HCT116 (cell line): Measurements from ENCODE around the gene TBC1D2B. TPM values are rescaled to one million over a fixed set of nuclear protein-coding genes. Genes with fewer than 3 reads are reported as not detected.

Experiments
- ATAC-seq: fragments of 200-7000 bp; cut with Tn5 transposase; 2 replicates; pipeline ENCODE4 v1.9.1; 2020; ENCODE audit warnings: mild to moderate bottlenecking, moderate library complexity
- BruUV-seq: library from RNA; stranded (reverse); fragments of 400-500 nt; replicated peaks from 2 replicates; lab custom pipeline; 2021; lab: Mats Ljungman, UMichigan
- CTCF ChIA-PET: fragments of 300-600 bp; sonication (Branson Sonifier 250); formaldehyde crosslinking; loops from one replicate; lab custom pipeline; 2021; ENCODE audit warnings: antibody characterized with exemption; lab: Charles Lee
- POLR2A ChIA-PET: fragments of 300-600, 350-600 bp; sonication (Branson Sonifier 250); formaldehyde crosslinking; loops from one replicate; lab custom pipeline; 2021; ENCODE audit warnings: antibody characterized with exemption; lab: Charles Lee
- RAD21 ChIA-PET, 2 experiments: fragments of 300-600 bp; sonication (Branson Sonifier 250); formaldehyde crosslinking; loops; one replicate each; lab custom pipeline; 2023; ENCODE audit warnings: low total read pairs in 2 of 2; ENCODE audit not compliant: uncharacterized antibody in 2 of 2, unreplicated experiment in 2 of 2, low non-redundant PET in 1 of 2; lab: Charles Lee
- DNase-seq: peaks from one replicate; pipeline ENCODE4 v3.0.0-alpha.2; 2010; ENCODE audit warnings: low read depth, low spot score
- H2AFZ ChIP-seq: fragments of 200-600 bp; shearing (Covaris generic), sonication (generic); 2 replicates; pipeline ENCODE4 v1.6.1; 2017; ENCODE audit warnings: low read depth, mixed run types, mixed read lengths, antibody characterized with exemption, low read length; ENCODE audit not compliant: poor library complexity, severe bottlenecking
- H3K27ac ChIP-seq: 2 replicates; pipeline ENCODE4 v1.5.1; 2012; ENCODE audit warnings: low read depth, low read length
- H3K27me3 ChIP-seq: fragments of 200-600 bp; sonication (generic); 2 replicates; pipeline ENCODE4 v1.6.1; 2016; ENCODE audit warnings: mixed run types, low read length, mixed read lengths; ENCODE audit not compliant: insufficient read depth
- H3K36me3 ChIP-seq, 2 experiments: fragments of 200-500 bp in 1 of 2; fragments of 200-600 bp in 1 of 2; sonication (Bioruptor generic) in 1 of 2; sonication (generic) in 1 of 2; 2 replicates each; pipeline versions ENCODE4 v1.5.1 to v1.6.1; 2014 to 2016; ENCODE audit warnings: low read length in 2 of 2, inconsistent platforms in 1 of 2, mixed read lengths in 1 of 2, mixed run types in 1 of 2; ENCODE audit not compliant: insufficient read depth in 2 of 2, control insufficient read depth in 1 of 2
- H3K4me1 ChIP-seq, 2 experiments: fragments of 200-600 bp in 1 of 2; sonication (generic) in 1 of 2; 2 replicates each; pipeline versions ENCODE4 v1.5.1 to v1.6.1; 2012 to 2017; ENCODE audit warnings: low read length in 2 of 2, inconsistent platforms in 1 of 2, mild to moderate bottlenecking in 1 of 2, mixed read lengths in 1 of 2, mixed run types in 1 of 2, moderate library complexity in 1 of 2; ENCODE audit not compliant: insufficient read depth in 2 of 2, control insufficient read depth in 1 of 2
- H3K4me2 ChIP-seq: fragments of 200-600 bp; sonication (generic); 2 replicates; pipeline ENCODE4 v1.6.1; 2017; ENCODE audit warnings: mixed run types, low read length, mixed read lengths
- H3K4me3 ChIP-seq, 2 experiments: fragments of 200-600 bp in 1 of 2; sonication (generic) in 1 of 2; replicated peaks in 1 of 2; 2 replicates each; pipeline ENCODE4 v1.5.1; 2011 to 2016; ENCODE audit warnings: low read length in 2 of 2, control low read depth in 1 of 2, low read depth in 1 of 2, mild to moderate bottlenecking in 1 of 2, mixed read lengths in 1 of 2, mixed run types in 1 of 2
- H3K79me2 ChIP-seq: fragments of 200-600 bp; sonication (generic); 2 replicates; pipeline ENCODE4 v1.6.1; 2017; ENCODE audit warnings: mild to moderate bottlenecking, mixed run types, low read length, moderate library complexity, mixed read lengths; ENCODE audit not compliant: insufficient read depth
- H3K9ac ChIP-seq: fragments of 200-600 bp; sonication (generic); 2 replicates; pipeline ENCODE4 v1.6.1; 2016; ENCODE audit warnings: low read length, mixed read lengths
- H3K9me2 ChIP-seq: fragments of 200-600 bp; sonication (generic), shearing (Covaris generic); 2 replicates; pipeline ENCODE4 v1.6.1; 2017; ENCODE audit warnings: mixed run types, mild to moderate bottlenecking, moderate library complexity; ENCODE audit not compliant: insufficient read depth
- H3K9me3 ChIP-seq, 2 experiments: fragments of 200-500 bp in 1 of 2; fragments of 200-600 bp in 1 of 2; sonication (Bioruptor generic) in 1 of 2; sonication (generic) in 1 of 2; 2 replicates each; pipeline ENCODE4 v1.6.1; 2014 to 2017; ENCODE audit warnings: low read length in 2 of 2, mixed read lengths in 2 of 2, inconsistent platforms in 1 of 2, low read depth in 1 of 2, mild to moderate bottlenecking in 1 of 2, mixed run types in 1 of 2, moderate library complexity in 1 of 2; ENCODE audit not compliant: control insufficient read depth in 1 of 2, insufficient read depth in 1 of 2
- H4K20me1 ChIP-seq: fragments of 200-600 bp; sonication (generic), shearing (Covaris generic); 2 replicates; pipeline ENCODE4 v1.6.1; 2017; ENCODE audit warnings: mixed run types, mild to moderate bottlenecking, moderate library complexity; ENCODE audit not compliant: insufficient read depth
- CBX3 ChIP-seq: IDR thresholded peaks from 2 replicates; pipeline ENCODE4 v1.6.1; 2012; ENCODE audit warnings: low read depth
- CEBPB ChIP-seq: IDR thresholded peaks from 2 replicates; pipeline ENCODE4 v1.6.1; 2012; ENCODE audit warnings: low read depth
- EZH2 ChIP-seq: fragments of 200-600 bp; sonication (generic); IDR thresholded peaks from 2 replicates; pipeline ENCODE4 v1.6.1; 2017; ENCODE audit warnings: antibody characterized with exemption, mixed run types
- POLR2A ChIP-seq: IDR thresholded peaks from 2 replicates; pipeline ENCODE4 v1.7.0; 2011; ENCODE audit warnings: borderline replicate concordance; ENCODE audit not compliant: insufficient read depth, insufficient read length; ENCODE audit errors: extremely low read depth
- RAD21 ChIP-seq: IDR thresholded peaks from 2 replicates; pipeline ENCODE4 v1.6.1; 2012; ENCODE audit warnings: low read depth, mild to moderate bottlenecking
- ZNF274 ChIP-seq: fragments of 200-500 bp; sonication (Bioruptor generic); IDR thresholded peaks from 2 replicates; pipeline ENCODE4 v1.6.1; 2014; ENCODE audit warnings: mild to moderate bottlenecking, low read depth, low read length, inconsistent platforms
- intact Hi-C: fragments of 100-400 bp; cut with micrococcal nuclease; formaldehyde crosslinking; loops from 2 replicates; pipeline ENCODE4 v1.10.0; 2022
- total RNA-seq: library from RNA; stranded (reverse); gene quantifications from one replicate; pipeline ENCODE4 v1.2.1, GENCODE V29; 2021; ENCODE audit not compliant: unreplicated experiment
- TF ChIP-seq, protein P1 (sequence below): IDR thresholded peaks from 2 replicates; pipeline ENCODE4 v1.6.1; 2011; ENCODE audit warnings: mild to moderate bottlenecking, low read length, moderate library complexity; ENCODE audit not compliant: insufficient replicate concordance; ENCODE audit errors: extremely low read depth
- TF ChIP-seq, protein P2 (sequence below): IDR thresholded peaks from 2 replicates; pipeline ENCODE4 v1.6.1; 2012

Gene TBC1D2B
- total RNA-seq, 1 experiment from 2014 or later, result 16.6 TPM

DNA sequence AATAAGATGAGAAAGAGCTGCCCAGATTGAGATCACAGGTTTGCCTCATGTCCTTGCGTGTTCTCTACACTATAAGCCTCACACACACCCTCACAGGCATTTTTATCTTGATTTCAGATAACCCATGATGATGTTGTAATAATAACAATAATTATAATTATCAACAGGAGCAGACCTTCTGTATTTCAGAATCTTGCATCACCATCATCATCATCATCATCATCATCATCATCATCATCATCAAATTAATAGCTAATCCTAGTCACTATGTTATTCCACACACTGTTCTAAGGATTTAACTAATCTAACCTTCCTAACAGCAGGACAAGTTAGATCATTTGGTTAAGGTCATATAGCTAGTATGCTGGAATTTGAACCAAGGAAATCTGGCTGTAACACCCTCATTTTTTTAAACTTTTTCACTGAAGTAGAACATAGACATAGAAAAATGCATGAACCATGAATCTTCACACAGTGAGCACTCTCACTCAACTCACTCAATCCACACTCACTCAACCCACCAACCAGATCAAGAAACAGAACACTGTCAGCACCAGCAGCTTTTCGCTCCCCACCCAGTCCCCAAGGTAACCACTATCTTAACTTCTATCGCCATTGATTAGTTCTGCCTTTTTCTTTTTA is 13.0 kb upstream of the TBC1D2B start:
- H3K4me1 ChIP-seq, result no peaks in the 10 kb centered on the region
- no peak overlapping the region for H2AFZ ChIP-seq
- no peak overlapping the region for H3K4me2 ChIP-seq
- DNase-seq (no peak), ATAC-seq (no peak)
- no peak overlapping the region for H3K27ac ChIP-seq
- no peaks in the 10 kb centered on the region for H4K20me1 ChIP-seq
- no peaks in the 10 kb centered on the region for H3K79me2 ChIP-seq
- ChIA-PET CTCF (no interaction called here), POLR2A (interaction anchor here (1.0 kb wide), 1 partner anchor 11 kb away, joined by 3 read pairs; no protein-coding TSS in a partner anchor), RAD21 (no interaction called here)
- intact Hi-C loops, result no loop called here
- no peaks in the 10 kb centered on the region for H3K9me2 ChIP-seq
- BruUV-seq, result no TSS peak
- no peak overlapping the region for H3K4me3 ChIP-seq
- H3K9ac ChIP-seq, result no peak overlapping the region
- H3K9me3 ChIP-seq, result no peaks in the 10 kb centered on the region
- TF ChIP-seq EZH2 (no peak), ZNF274 (no peak), POLR2A (no peak), CBX3 (no peak)
- TF ChIP-seq, protein P1, sequence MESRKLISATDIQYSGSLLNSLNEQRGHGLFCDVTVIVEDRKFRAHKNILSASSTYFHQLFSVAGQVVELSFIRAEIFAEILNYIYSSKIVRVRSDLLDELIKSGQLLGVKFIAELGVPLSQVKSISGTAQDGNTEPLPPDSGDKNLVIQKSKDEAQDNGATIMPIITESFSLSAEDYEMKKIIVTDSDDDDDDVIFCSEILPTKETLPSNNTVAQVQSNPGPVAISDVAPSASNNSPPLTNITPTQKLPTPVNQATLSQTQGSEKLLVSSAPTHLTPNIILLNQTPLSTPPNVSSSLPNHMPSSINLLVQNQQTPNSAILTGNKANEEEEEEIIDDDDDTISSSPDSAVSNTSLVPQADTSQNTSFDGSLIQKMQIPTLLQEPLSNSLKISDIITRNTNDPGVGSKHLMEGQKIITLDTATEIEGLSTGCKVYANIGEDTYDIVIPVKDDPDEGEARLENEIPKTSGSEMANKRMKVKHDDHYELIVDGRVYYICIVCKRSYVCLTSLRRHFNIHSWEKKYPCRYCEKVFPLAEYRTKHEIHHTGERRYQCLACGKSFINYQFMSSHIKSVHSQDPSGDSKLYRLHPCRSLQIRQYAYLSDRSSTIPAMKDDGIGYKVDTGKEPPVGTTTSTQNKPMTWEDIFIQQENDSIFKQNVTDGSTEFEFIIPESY, result no peak
- TF ChIP-seq, protein P2, sequence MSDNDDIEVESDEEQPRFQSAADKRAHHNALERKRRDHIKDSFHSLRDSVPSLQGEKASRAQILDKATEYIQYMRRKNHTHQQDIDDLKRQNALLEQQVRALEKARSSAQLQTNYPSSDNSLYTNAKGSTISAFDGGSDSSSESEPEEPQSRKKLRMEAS, result no peak
- no peaks in the 10 kb centered on the region for H3K36me3 ChIP-seq
- H3K27me3 ChIP-seq, result no peaks in the 10 kb centered on the region

DNA sequence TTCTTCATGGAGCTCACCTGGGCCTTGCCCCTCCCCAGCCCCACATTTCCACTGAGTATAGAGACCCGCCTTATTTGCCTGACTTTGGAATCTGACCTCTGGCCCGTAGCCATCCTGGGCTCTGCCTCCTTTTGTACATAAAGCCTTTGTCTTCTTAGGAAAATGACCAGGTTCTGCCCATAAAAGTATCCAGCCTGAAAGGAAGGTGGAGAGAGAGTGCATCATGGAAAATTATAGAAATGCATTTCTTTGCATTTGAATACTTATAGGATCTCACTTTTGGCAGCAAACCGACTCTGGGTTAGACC is 11.2 kb upstream of the TBC1D2B start:
- no peak overlapping the region for H2AFZ ChIP-seq
- no peak overlapping the region for H3K4me3 ChIP-seq
- TF ChIP-seq CBX3 (no peak), CEBPB (no peak), RAD21 (no peak)
- H3K9ac ChIP-seq, result no peak overlapping the region
- no peaks in the 10 kb centered on the region for H3K27me3 ChIP-seq
- ATAC-seq (no peak), DNase-seq (no peak)
- no peaks in the 10 kb centered on the region for H3K79me2 ChIP-seq
- no peaks in the 10 kb centered on the region for H3K9me2 ChIP-seq
- BruUV-seq, result no TSS peak
- ChIA-PET POLR2A (no interaction called here), CTCF (no interaction called here), RAD21 (no interaction called here)
- H3K36me3 ChIP-seq, result no peaks in the 10 kb centered on the region
- no peak overlapping the region for H3K27ac ChIP-seq
- H3K9me3 ChIP-seq, result no peaks in the 10 kb centered on the region
- no peak overlapping the region for H3K4me2 ChIP-seq
- intact Hi-C loops, result no loop called here
- no peaks in the 10 kb centered on the region for H4K20me1 ChIP-seq
- no peaks in the 10 kb centered on the region for H3K4me1 ChIP-seq
